HG02642 (cell line): ENCODE measurements around the gene MZF1.
A peak's percentile ranks its signal among the peaks of the same experiment; 100 is the strongest.
"Not testable (repeated sequence)": the region's sequence is repeated elsewhere in the genome, so short reads cannot be mapped to it uniquely, and the experiment has no call there.

Experiments used
- ATAC-seq: cut with Tn5 transposase; IDR thresholded peaks from one replicate; pipeline ENCODE4 v1.9.1; 2021; ENCODE audit warnings: mild to moderate bottlenecking; ENCODE audit not compliant: unreplicated experiment, poor library complexity

Gene MZF1

DNA sequence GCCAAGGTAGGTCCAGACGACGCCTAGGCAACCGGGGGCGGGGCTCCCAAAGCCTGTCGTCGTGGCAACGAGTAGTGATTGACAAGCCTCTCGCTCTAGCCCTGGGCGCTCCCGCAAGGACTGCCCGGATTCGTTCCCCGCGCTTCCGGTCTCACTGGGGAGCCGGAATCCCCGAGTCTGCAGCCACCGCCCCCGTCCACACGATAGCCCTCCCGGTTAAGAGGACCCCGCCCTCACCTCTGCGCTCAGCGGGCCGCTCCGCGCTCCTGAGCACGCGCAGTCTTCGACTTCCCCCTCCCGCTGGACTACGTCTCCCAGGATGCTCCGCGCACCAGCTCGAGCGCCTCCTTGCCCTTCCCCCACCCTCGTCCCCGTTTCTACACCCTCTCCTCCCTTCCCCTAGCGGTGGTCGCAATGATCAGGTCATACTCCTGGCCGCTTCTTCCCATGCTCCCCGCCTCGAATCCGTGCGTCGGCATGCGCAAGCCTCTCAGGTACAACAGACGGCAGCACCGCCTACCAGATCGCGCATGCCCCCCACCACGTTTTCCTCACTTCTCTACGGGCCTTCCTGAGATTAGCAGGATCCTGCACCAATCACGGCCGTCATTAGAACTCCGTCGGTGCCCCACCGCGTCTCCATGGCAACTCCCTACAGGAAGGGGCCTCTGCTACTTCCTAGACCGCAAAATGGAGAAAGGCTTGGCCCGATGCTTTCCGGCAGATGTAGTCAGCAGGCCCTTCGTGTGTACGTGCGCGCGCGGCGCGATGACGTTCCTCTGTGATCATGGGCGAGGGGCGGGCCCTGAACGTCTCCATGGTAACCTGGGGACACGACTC is at the start of gene MZF1:
MZF1 (minus strand) TSS at position 518 of the 840 bp plus-strand sequence. CDS start 1,946 bp downstream, outside the sequence.
- ATAC-seq: peak; percentile 64

DNA sequence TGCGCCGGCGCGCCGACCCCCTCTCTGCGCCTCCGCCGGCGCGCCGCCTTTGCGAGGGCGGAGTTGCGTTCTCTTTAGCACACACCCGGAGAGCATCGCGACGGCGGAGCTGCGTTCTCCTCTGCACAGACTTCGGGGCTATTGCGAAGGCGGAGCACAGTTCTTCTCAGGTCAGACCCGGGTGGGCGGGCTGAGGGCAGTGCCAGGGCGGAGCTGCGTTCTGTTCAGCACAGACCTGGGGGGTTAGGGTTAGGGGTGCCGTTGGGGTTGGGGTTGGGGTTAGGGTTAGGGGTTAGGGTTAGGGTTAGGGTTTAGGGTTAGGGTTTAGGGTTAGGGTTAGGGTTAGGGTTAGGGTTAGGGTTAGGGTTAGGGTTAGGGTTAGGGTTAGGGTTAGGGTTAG is 34.1 kb upstream of the MZF1 start:
- ATAC-seq: not testable (repeated sequence)

DNA sequence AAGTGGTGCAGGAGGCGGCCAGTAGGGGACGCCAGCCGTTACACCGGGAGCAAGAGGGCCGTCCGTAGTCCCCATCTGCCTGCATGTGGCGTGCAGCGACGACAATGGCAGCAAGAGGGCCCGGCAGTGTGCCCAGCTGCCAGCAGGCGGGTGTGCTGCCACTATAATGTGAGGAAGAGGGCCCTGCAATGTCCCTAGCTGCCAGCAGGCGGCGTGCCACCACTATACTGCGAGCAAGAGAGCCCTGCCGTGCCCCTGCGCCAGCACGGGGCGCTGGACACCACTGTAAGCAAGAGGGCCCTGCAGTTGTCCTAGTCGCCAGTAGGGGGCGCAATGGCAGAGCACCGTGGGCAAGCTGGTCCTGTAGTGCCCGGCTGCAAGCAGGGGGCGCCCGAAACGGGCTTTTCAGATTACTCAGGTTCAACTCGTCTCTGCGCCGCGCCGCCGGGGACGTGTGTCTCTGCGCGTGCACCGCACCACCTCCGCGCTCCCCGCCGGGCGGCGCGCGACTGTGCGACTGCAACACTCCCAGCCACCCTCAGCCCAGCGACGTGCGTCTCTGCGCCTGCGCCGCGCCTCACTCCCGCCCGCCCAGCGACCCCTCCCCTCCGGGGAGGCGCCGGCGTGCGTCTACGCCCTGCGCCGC is 33.2 kb upstream of the MZF1 start:
- ATAC-seq: not testable (repeated sequence)

DNA sequence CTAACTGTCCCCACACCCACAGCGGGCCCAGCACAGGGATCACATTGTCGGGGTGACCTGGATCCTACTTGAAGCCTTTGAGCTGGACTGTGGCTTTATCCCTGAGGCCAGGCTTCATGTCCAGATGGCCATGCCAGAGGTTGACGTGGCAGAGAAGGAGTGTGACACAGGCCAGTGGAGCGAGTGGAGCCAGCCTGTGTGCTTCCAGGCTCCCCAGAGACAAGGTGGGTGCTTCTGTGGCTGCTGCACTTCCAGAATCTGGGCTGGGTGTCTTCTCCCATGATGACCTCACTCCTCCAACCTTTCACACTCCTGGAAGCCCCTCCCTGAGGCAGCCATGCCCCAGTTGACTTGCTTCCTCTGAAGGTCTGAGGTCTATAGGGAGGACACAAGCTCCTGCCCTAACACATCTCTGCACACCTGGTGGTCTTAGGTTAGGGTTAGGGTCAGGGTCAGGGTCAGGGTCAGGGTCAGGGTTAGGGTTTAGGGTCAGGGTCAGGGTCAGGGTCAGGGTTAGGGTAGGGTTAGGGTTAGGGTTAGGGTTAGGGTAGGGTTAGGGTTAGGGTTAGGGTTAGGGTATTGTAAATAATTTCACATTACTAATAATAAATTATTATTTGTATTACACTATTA is 13.1 kb upstream of the MZF1 start:
- no peak for ATAC-seq

DNA sequence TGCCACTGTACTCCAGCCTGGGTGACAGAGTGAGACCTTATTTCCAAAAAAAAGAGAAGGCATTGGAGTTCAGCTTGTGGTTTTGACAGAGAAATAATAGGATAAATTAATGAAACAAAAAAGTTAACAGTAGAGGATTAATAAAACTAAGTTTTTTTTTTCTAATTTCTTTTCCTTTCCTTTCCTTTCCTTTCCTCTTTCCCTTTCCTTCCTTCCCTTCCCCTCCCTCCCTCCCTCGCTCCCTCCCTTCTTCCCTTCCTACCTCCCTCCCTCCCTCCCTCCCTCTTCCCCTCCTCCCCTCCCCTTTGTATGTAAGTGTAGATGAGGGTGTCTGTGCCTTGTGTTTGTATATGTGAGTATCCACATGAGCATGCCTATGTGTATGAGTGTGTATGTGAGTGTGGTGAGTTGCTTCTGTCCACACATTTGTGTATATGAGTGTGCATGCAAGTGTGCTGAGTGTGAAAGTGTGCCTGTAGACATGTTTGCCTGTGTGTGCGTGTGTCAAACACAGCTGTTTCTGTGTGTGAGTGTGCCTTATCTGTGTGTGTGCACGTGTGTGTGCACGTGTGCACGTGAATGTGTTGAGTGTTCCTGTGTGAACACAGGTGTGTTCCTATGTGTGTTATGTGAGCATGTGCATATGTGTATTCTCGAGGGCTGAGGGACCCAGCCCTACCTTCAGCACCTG is 12.5 kb upstream of the MZF1 start:
- ATAC-seq: no peak

DNA sequence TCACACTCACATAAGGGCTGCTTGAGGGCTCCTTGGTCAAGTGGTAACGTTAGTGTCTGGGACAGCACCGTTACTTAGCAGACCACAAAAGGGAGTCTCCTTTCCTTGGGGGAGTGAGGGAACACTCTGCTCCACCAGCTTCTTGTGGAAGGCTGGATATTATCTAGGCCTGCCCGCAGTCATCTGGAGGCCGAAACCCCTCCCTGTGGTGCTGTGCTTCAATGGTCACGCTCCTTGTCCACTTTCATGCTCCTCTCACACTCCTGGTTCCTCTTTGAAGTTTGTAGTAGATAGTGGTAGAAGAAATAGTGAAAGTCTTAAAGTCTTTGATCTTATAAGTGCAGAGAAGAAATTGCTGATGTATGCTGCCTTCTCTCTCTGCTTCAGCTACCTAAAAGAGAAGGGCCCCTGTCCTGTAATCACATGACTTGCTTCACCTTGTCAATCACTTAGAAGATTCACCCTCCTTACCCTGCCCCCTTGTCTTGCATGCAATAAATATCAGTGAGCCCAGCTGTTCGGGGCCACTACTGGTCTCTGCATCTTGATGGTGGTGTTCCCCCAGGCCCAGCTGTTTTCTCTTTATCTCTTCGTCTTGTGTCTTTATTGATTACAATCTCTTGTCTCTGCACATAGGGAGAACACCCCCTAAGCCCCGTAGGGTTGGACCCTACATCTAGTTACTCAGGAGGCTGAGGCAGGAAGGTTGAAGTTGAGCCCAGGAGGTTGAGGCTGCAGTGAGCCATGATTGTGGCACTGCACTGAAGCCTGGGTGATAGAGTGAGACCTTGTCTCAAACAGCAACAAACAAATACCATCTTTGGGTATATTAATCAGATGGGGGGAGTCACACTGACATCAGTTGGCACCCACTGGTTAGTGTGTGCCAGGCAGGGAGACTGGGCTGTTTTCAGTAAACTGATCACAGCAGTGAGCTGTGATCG is 11.6 kb upstream of the MZF1 start:
- ATAC-seq: no peak

DNA sequence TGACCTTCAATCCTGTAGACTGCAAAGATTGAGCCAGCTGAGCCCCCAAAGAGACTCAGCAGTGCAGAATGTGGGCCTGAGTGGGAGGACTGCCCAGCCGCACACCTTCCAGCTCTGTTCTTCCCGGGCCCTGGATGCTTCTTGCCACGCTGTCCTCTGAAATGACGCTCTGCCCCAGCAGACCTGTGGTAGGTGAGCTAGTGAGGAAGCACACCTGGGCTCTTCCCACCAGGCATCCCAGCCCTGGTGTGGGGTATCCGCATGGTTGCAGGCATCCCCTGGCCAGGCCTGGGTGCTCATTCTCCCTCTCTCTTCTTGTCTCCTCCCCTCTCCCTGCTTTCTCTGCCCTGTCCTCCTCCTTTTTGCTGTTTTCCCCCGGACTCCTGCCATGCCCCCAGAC is 9.8 kb upstream of the MZF1 start:
- no peak for ATAC-seq

DNA sequence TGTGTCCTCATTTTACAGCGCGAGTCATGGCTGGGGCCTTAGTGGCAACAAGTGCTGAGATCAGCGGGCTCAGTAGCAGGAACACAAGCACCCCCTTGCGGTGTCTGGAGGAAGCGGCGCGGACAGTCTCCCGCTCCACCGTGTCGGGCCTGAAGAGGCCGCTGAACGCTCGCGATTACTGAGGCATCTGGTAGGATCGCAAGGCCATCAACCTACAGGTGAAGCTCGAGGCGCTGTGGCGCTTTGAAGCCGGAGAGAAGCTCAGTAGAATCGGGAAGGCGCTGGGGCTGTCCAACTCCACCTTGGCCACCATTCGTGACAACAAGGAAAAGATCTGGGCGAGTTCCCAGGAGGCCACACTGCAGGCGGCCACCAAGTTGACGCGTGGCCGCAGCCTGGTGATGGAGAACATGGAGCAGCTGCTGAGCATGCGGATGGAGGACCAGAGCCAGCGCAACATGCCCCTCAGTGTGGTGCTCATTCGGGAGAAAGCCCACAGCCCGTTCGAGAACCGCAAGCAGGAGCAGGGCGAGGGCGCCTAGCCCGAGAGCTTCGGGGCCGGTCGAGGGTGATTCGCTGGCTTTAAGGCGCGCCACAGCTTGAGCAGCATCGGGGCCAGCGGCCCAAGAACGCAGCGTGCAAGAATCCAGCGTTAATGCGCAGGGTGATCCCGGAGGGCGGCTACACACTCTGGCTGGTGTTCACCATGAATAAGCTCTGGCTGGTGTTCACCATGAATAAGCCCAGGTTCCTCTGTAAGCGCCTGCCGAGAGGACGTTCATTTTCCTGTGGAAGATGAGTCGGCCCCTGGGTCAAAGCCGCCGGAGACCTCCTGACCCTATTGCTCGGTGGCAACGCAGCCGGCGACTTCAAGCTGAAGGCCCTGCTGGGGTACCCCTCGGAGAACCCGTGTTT is 8.3 kb upstream of the MZF1 start:
- ATAC-seq: peak; percentile 80

DNA sequence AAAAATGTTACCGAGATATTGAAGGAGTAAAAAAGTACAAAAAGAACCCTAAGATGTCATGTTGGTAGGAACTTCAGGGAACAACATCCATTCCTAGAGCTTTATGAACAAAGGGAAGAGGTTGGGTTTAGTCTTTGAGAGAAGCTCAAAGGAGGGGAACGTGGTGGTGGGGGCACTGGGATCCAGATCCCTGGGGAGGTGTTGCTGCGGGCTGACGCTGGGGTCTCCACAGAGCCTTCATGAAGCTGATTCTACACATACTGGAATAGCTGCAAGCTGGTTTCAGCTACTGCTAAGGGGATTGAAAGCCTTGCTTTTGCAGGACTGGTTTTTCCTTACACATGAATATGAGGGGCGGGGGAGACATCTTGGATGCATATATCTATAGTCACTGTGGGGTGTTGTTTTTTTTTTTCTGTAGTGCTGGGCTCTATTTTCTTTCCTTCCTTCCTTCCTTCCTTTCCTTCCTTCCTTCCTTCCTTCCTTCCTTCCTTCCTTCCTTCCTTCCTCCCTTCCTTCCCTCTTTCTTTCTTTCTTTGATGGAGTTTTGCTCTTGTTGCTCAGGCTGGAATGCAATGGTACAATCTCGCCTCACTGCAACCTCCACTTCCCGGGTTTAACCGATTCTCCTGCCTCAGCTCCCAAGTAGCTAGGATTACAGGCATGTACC is 6.5 kb upstream of the MZF1 start:
- no peak for ATAC-seq

DNA sequence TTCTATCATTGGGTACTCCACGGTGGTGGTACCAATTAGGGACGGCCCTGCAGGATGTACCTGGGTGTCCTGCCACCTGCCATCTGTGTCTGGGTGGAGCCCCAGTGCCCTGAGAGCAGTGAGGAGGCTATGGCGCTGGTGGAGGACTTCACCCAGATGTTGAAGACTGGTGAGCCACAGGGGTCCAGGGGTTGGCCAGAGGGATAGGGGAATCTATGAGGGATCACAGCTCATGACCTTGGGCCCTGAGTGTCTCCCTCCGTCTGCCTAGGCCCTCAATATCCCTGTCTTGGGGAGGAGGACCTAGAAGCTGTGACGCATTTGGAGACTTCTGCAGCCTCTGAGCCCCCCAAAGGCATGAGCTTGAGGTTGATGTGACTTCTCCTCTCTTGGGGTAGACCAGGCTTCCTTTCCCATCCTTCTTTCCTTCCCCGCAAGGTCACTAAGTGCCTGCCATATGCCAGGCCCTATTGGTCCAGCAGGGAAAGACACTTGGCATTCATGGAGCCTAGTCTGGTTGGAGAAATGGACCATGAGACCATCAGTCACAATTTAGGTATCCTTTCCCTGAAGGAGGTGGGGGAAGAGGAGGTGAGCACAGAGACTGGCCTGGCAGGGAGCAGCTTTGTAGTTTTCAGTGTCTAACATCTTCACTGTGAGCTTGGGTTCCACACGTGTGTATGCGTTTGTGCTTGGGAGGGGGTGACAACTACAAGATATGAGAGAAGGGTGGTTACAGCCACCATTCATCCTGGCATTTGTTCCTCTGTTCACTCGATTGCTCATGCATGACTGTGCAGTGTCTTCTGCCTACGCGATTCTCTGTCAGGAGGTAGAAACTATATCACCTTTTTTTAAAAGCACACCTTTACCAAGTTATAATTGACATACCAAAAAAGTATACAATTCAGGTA is 5.1 kb upstream of the MZF1 start:
- ATAC-seq: no peak

DNA sequence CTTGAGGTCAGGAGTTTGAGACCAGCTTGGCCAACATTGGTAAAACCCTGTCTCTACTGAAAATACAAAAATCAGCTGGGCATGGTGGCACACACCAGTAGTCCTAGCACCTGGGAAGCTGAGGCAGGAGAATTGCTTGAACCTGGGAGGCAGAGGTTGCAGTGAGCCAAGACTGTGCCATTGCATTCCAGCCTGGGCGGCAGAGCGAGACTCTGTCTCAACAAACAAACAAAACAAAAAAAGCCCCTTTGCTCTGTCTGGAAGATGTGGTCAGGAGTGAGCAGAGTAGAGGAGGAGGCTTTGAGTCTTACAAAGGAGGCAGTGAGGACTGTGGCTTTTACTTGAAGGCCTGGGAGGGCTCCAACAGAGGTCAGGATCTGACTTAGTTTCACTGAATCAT is 4.4 kb upstream of the MZF1 start:
- not testable (repeated sequence) for ATAC-seq

DNA sequence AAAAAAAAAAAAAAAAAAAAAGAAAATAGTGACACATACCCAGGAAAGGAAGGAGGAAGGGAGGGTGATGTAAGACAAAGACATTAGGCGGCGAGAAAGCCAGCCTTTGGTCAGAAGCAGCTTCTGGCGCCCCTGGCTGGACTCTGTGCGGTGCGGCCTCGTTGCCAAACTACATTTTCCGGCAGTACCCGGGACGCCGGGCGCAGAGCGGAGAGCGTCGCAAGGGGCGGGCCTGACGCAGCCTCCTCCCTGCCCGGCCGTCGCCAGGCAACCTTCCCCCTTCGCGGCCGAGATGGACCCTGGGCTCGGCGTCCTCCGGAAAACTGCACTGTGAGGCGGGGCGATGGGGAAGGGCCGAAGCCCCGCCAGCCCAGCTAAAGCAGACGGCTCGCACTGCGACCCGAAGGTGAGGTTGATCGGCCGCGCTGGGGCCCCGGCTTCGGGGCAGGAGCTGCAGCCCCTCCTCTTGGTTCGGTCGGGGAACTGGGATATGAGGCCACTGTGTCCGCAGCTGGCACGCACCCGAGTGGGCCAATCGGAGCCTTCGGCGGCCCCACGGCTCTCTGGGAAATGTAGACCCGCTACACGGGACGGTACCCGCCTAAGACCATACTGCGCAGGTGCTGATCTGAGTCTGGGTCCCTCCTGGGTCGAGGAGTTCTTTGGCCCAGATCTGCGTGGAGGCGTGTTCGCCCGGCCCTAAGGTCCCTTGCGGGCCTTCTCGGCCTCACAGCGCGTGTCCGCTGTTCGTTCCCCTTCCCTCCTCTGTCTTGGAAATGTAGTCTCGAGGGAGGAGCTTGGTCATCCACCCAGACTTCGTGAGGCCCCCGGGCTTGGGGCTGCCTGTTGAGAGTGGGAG is 2.3 kb upstream of the MZF1 start:
- peak; percentile 40 for ATAC-seq

DNA sequence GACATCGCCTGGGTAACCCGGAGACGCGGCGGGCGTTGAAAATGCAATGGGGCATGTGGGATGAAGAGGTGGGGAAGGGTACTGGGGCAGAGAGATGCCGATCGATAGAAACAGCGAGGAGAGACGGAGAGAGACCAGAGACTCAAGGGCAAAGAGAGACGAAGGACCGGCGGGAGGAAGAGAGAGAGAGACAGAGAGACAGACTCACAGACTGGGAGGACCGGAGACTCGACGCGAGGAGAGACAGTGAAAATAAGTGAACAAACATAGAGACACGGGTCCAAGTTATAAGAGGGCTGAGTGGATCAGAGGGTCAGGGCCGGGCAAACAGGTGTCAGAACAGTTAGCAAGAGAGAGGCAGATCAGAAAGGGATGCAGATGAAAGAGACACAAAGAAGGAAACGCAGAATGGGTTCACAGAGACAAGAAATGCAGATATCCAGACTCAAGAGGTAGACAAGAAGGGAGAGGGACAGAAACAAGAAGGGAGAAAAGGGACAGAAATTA is 576 bp upstream of the MZF1 start:
- no peak for ATAC-seq

DNA sequence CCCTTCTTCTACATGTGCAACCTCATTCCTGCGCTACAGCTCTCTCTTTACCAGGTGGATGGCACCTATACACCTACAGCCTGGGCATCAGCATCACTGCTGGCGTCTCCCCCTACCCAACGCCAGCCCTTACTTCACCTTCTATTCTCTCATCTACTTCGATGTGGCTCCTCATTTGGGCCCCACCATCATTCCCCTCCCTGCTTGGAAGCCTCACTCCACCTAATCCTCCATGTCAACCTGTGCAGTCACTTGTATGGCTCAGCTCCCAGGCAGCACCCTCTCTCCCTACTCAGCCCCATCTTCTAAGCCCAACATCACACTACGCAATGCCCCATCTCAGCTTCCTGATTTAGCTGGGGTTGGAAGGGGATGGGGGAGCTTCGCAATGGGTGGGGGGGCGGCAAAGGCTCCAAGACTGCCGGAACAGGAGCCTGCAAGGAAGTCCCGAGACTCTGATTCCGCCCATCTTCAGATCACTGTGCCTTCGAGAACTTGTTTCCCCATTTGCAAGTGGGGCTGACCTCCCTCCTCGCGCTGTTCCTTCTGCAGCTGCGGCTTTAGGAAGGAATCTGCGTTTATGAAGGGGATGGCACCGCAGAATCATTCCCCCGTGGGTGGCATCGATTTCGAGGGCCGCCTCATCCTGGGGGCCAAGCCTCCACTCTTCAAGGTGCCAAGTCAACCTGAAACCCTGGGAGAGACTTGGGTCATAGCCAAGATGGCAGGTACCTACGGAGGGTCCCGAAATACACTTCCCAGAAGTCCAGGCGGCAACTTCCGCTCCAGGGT is 913 bp downstream of the MZF1 start:
- ATAC-seq: no peak

DNA sequence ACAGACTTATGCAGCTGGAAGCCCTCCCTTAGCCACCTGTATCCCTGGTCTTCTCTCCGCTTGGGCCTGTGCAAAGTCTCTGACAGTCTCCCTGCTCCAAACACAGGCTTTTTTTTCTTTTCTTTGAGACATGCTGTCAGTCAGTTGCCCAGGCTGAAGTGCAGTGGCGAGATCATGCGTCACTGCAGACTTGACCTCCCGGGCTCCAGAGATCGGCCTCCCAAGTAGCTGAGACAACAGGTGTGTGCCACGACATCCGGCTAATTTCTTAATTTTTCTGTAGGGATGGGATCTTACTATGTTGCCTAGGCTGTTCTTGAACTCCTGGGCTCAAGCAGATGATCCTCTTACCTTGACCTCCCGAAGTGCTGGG is 1.6 kb downstream of the MZF1 start:
- ATAC-seq: no peak
